Left ventricle myocardium superior (tissue), 1 donor: ENCODE results near the gene CLCA1. TPM values are rescaled to one million over a fixed set of nuclear protein-coding genes. Genes with fewer than 3 reads are reported as not detected.
A peak's percentile ranks its signal among the peaks of the same experiment; 100 is the strongest.

ENCODE experiments used
- ATAC-seq: fragments of 200-7000 bp; cut with Tn5 transposase; one replicate; pipeline ENCODE4 v1.9.1; 2020; ENCODE audit warnings: mild to moderate bottlenecking, moderate library complexity
- DNase-seq: peaks from one replicate; pipeline ENCODE4 v3.0.0-alpha.2; 2020
- intact Hi-C: fragments of 100-400 bp; cut with micrococcal nuclease; formaldehyde crosslinking; loops from one replicate; pipeline ENCODE4 v1.11.0; 2022
- long read RNA-seq: library from polyadenylated mRNA; unstranded; transcript quantifications from one replicate; pipeline ENCODE4 v2.0.0, GENCODE V29; 2021
- total RNA-seq: library from RNA; stranded (reverse); fragmentation: NEBNext Ultra II Directional; extraction: Animal tissue kit (Norgen Biotek cat#: 25700); gene quantifications from one replicate; pipeline ENCODE4 v1.2.1, GENCODE V29; 2021
- donor health status: DM: no; HTN: yes; CAD: no; lungs with severe emphysema.

CLCA1 gene, protein sequence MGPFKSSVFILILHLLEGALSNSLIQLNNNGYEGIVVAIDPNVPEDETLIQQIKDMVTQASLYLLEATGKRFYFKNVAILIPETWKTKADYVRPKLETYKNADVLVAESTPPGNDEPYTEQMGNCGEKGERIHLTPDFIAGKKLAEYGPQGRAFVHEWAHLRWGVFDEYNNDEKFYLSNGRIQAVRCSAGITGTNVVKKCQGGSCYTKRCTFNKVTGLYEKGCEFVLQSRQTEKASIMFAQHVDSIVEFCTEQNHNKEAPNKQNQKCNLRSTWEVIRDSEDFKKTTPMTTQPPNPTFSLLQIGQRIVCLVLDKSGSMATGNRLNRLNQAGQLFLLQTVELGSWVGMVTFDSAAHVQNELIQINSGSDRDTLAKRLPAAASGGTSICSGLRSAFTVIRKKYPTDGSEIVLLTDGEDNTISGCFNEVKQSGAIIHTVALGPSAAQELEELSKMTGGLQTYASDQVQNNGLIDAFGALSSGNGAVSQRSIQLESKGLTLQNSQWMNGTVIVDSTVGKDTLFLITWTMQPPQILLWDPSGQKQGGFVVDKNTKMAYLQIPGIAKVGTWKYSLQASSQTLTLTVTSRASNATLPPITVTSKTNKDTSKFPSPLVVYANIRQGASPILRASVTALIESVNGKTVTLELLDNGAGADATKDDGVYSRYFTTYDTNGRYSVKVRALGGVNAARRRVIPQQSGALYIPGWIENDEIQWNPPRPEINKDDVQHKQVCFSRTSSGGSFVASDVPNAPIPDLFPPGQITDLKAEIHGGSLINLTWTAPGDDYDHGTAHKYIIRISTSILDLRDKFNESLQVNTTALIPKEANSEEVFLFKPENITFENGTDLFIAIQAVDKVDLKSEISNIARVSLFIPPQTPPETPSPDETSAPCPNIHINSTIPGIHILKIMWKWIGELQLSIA
- total RNA-seq, result not detected
- long read RNA-seq, result 0 reads

DNA sequence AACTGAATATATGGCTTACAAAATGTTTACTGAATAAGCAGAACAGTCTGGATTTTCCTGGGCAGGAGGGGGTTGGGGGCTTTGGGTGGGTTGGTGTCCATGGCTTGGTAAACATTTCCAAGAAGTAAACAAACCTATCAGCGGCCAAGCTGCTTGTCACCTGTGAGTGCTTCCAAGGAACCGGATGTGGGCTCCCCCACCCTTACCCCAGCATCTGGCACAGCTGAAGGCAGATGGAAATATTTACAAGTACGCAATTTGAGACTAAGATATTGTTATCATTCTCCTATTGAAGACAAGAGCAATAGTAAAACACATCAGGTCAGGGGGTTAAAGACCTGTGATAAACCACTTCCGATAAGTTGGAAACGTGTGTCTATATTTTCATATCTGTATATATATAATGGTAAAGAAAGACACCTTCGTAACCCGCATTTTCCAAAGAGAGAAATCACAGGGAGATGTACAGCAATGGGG is at the start of gene CLCA1:
Gene CLCA1, plus strand, starts transcription at position 427 of the 477 bp plus-strand sequence. Its CDS starts 45 bp downstream, at position 472.
- intact Hi-C loops, result no loop called here
- DNase-seq (no peak), ATAC-seq (no peak)

DNA sequence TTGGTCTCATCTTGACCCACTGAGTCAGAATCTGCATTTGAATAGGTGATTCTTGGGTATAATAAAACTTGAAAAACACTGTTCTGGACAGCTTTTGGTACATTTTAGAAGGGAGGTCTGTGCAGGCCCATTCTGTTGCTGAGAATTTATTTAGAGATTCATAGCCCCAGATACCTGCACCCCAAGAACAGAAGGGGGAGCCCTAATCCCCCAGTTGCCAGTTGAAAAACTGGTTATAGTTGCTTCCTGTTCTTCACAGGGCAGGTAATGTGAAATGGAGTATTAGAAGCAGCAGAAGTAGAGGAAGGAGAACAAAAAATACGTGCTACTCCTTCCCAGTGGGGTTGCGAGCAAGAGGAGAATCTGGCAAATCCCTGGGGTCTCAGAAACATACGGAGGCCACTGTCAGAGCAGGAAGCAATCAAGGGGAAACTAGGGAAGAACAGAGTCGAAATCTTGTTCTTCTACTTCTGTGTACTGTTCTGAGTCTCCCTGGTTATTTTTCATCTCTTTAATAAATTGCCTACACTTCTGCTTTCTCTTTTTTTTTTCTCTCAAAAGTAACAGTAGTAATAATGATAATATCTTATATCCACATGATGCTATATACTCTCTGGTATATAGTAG is 49.3 kb upstream of the CLCA1 start:
- ATAC-seq (peak; percentile 38), DNase-seq (no peak)
- intact Hi-C loops, result no loop called here

DNA sequence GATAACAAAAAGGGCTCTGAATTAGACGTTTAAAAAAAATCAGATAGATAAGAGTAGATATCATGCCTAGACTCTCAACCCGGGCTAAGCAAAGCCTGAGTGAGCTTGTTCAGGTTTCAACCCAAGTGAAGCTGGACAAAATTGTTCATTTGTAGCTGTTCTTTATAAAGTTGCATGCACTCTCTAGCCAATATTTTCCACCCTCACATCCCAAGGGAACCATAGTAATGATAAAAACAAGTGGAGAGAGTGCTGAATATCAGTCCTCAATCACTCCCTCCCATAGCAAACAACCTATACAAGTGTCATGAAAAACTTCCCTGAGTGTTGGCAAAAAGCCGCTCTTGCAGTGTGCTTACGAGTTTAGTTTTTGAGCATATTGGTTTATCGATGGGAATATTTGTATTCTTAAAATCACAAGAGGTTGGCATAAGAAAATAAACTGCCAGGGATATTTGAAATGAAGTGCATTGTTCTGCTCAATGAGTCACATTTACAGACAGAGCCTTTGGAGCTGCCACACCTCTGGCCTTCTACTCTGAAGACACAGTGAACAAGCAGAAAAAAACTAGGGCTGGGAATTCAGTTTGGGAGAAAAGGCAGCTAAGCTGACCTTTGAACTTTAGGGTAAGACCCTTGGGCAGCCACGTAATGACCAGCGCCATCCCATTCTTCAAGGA is 47.0 kb upstream of the CLCA1 start:
- ATAC-seq (no peak), DNase-seq (no peak)
- intact Hi-C loops, result no loop called here

DNA sequence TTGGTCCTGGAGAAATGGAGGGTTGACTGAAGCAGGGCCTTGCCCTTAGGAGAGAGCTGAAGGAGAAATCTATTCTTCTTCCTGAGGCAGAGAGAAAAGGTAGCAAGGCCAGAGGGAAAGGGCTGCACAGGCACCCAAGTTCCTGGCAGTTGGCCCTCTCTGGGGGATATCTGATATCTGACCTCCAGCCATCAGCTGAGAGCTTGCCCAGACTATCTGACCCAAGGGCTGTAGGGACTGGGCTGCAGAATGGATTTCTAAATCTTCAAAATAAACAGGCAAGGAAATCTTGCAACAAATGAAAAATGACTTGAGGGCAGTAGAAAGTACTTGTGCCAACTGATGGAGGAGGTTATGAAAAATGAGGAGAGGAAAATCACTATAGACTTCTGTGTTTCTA is 45.3 kb upstream of the CLCA1 start:
- ATAC-seq (peak; percentile 20), DNase-seq (no peak)
- intact Hi-C loops, result no loop called here

DNA sequence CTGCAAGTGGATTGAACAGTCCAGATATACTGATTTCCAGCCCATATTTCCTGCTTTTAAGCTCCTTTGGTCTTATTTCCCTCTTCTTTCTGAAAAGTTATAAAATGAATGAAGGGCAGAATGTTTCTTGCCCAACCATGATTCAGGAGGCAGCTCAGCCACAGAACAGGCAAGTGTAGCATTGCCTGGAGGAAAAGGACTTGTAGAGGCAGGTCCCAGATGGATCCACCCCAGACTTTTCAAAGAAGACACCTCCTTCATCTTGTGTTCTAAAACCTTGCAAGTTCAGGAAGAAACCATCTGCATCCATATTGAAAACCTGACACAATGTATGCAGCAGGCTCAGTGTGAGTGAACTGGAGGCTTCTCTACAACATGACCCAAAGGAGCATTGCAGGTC is 44.9 kb upstream of the CLCA1 start, which contains the start of gene CLCA2:
Gene CLCA2, plus strand, starts transcription at position 299 of the 400 bp plus-strand sequence. Its CDS starts 77 bp downstream, at position 376.
- no peak for DNase-seq
- no peak for ATAC-seq
- intact Hi-C loops, result no loop called here

DNA sequence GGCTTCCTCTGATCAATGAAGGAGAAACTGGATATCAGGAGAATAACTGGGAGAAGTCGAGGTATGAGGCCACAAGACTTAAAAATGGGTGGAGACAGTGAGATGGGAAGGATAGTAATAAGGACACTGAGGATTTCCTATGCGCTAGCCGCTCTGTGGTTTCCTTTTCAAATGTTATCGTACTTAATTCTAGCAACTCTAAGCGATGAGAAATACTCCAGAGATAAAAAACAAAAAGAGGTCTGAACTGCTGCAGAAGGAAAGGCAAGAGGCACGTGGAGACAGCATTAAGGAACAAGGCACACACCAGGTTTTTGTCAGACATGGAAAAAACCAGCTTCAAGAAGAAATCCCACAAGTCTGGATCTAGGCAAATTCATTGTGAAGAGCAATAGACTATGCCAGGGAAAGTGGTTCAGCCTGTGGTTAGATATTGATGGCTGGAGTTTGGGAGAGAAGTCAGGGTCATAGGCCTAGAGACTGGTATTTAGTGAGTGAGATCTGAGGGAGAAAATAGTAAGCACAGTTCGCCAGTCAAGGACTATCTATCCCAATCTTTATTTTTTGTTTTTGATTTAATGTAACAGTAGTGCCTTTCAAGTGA is 39.5 kb upstream of the CLCA1 start:
- no peak for ATAC-seq
- intact Hi-C loops, result no loop called here
- no peak for DNase-seq

DNA sequence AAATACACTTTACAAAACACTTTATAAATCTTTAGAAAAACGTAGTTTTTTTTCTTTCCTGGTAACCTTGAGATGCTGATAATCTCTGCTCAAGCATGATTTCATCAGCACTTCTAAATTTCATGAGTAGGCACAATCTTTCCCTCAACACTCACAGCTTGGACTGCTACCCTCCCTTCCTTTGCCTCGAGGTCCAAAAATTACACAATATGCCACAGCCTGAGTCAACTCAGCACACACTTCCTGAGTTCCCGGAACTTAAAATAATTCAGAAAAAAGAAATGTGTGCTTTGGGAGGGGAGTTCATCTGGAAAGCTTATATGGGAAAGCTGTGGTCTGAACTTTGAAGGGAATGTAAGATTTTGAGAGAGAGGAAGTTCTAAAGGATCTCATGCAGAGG is 38.9 kb upstream of the CLCA1 start:
- intact Hi-C loops, result no loop called here
- DNase-seq (no peak), ATAC-seq (peak; percentile 100)

DNA sequence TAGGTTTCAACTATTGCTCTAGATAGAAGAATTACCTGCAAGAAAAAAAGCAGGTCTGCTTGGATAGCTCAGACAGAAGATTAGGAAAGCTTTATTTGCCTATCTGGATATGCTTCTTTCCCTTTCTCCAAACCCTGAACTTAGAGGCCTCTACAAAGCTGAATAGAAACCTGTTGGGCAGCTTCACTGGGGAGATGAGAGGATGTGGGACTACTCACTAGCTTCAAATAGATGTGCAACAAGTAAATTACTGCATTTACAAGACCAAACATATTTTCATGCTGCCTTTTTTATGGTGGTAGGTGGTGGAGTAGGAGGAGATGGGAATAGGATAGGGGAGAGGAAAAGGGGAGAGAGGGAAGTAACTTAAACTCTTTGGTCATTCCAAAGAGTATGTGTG is 38.4 kb upstream of the CLCA1 start:
- ATAC-seq (no peak), DNase-seq (no peak)
- intact Hi-C loops, result no loop called here

DNA sequence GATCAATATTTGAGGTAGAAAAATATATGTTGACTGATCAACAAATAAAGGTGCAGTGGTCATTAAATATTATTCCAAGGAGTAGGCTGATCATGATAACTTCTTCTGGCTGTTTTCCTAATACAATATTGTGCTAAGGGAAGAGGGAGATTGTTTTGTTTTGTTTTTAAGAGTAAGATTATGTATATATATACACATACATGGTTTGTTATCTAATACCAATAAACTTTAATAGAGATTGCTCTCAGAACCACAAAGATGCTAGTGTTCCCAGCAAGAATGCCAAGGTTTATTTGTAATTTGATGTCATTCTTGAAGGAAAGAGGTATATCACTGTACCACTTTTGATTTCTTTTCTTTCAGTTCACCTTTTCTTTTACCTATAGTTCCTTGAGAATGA is 34.7 kb upstream of the CLCA1 start:
- no peak for DNase-seq
- intact Hi-C loops, result no loop called here
- ATAC-seq, result no peak

DNA sequence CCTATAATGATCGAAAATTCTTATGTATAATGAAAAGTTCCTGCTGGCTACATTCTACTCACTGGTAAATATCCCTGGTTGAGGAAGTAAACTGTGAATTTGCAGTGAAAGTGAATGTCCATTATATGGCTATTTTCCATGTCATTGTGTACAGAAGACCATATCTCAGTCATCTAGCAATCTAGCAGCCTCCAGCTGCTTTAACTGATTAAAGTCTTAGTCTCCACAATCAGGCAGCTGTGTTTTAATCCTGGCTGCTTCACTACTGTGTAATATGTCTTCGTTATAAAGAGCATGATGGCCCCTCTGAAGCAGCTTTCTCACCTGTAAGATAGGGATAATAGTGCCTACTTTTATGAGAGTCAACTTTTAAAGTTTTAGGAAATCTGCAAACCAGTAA is 33.4 kb upstream of the CLCA1 start:
- no peak for ATAC-seq
- intact Hi-C loops, result no loop called here
- no peak for DNase-seq

DNA sequence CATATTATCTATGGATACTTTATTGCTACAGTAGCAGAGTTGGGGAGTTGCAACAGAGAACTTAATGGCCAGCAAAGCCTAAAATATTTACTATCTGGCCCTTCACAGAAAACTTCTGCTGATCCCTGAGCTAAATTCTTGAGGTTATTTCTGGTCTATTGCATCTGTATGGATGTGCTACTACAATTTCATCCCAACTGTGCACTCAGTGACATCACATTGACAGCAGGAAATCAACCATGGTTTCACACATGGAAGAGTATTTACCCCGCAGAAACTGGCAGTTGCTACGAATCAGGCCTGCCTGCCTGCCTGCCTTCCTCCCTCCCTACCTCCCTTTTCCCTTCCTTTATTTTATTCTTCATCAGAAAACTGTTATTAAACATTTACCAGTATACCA is 32.7 kb upstream of the CLCA1 start:
- intact Hi-C loops, result no loop called here
- no peak for DNase-seq
- ATAC-seq, result no peak

DNA sequence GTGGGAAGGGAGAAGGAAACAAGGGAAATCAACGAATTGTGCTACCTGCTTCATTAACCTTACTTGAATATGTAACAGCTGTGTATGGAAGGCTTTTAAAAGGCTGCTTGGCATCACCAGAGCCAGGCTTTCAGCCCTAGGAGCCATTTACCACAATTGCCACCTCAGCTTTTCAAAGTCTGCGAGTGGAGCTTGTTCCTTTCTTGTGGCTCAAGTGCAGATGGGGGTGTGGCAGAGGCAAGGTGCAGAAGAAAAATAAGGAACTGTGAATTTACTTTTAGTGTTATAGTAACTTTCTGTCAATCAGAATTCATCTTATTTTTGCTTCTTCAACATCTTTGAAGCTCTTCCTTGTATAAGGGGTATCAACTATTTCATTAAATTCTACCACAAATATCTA is 27.1 kb upstream of the CLCA1 start:
- ATAC-seq (no peak), DNase-seq (no peak)
- intact Hi-C loops, result no loop called here

DNA sequence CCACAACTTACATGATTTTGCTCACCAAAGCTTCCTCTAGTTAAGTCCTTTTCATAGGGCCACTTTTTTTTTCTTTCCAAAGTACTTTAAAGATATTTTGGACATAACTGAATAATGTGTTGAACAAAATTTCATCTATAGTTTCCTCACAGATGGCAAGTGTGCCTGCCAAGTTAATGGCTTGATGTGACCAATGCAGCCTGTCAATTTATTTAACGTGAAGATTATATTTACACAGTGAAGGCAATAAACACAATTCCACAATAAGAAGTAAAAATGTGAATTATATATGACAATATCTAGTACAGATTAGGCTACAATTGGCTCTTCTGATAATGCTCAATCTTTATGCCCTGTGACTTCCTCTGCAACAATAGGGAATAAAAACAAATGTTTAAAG is 26.7 kb upstream of the CLCA1 start:
- ATAC-seq (no peak), DNase-seq (no peak)
- intact Hi-C loops, result no loop called here

DNA sequence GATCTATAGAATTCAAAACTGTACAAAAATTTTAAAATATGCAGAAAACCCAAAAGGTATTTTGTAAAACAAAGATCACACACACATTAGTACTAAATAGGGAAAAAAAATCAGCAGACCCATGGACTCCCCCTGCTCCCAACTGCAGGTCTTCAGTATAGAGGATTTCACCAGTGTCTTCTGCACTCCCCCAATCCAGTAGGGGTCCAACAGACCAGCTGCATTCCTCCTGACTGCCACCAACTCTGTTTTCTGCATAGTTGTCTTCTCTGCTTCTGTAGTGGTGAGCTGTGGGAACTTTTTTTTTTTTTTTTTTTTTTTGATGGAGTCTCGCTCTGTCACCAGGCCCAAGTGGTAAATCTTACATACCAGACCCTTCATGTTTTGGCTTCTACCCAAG is 22.8 kb upstream of the CLCA1 start:
- DNase-seq, result no peak
- intact Hi-C loops, result no loop called here
- ATAC-seq, result no peak

DNA sequence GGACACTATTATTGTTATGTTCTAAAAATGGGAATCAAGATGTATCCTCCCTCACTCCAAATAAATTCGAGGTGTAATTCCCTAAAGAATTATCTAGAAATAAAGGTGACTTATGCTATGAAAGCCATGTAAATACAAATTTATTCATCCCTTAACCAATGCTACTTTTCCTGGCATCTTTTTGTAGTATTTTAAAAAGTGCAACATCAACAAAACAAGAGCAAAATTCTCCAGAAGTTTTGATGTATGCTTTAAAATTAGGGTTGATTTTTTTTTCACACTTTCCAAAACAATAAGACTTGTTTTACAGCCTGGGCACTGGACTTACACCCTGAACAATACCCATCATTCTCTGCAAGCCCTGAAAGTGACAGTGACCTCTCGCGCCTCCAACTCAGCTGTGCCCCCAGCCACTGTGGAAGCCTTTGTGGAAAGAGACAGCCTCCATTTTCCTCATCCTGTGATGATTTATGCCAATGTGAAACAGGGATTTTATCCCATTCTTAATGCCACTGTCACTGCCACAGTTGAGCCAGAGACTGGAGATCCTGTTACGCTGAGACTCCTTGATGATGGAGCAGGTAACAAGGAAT is 21.4 kb upstream of the CLCA1 start:
- ATAC-seq (no peak), DNase-seq (no peak)
- intact Hi-C loops, result no loop called here

DNA sequence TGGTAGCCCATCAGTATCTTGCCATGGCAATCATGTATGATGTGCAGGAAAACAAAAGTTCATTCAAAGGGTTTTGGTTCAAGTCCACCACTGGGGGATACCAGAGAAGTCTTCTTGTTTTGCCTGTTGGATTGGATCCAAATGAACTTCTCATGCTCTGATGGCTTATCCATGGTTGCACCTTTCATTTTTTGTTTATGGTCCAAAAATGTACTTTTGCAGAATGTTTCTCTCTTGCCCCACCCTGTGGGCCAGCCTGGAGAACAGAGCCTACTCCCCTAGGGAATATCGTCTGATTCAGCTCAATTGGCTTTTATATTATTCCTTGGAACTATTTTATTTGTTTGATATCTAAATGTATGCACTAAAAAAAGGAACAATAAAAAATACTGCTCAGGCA is 20.1 kb upstream of the CLCA1 start:
- DNase-seq (no peak), ATAC-seq (no peak)
- intact Hi-C loops, result no loop called here

DNA sequence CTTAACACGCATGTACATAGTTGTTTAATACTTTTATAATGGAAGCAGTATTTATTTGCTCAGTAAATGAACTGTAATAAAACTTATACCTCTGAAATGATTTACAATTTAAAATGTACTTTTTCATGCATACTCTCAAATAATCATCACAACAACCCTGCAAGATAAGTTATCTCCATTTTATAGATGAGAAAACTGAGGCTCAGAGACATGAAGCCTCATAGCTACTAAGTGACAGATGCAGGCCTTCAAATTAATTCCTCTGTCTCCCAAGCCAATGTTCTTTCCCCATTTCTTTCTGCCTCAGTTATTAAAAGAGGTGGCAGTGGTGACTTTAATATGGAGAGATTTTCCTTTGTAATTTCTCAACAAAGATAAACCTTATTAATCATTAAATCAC is 19.6 kb upstream of the CLCA1 start:
- DNase-seq (no peak), ATAC-seq (no peak)
- intact Hi-C loops, result no loop called here

DNA sequence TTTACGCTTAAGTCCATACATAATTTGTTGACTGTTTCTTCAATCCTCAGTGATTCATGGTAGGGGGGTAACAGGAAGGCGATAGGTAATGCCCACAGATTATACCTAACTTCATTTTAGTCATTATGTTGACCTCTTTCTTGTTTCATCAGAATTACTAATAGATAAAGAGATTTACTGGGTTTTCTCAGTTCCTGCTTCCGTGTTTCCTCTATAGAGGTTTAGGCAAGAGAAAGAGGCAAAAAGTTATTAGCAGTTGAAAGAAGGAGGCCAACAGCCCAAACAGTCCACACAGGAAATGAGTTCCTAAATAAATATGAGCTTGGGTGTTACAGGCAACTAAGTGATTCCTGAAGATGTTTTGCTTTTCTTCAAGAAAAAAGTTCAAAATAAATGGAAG is 17.9 kb upstream of the CLCA1 start:
- intact Hi-C loops, result no loop called here
- DNase-seq (no peak), ATAC-seq (no peak)

DNA sequence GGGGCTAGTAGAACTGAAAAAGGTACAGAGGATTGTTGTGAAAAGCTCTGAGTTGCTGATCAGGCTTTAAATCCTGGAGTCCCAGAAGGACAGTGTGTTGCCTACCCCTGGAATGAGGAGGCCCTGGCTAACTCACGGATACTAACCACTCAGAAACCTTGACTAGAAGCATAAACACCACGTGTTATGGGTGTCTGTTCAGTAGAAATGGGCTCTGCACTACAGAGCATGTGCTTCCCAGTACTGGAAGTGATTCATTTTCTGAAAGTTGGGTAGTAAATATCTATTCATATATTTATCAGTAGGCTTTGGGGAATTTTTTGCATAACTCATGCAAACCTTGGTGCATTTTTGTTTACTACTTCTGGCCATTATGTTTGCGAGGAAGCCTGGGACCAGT is 15.1 kb upstream of the CLCA1 start:
- intact Hi-C loops, result no loop called here
- no peak for DNase-seq
- no peak for ATAC-seq
